ENCODE measurements around the gene EXOSC7.

DNA sequence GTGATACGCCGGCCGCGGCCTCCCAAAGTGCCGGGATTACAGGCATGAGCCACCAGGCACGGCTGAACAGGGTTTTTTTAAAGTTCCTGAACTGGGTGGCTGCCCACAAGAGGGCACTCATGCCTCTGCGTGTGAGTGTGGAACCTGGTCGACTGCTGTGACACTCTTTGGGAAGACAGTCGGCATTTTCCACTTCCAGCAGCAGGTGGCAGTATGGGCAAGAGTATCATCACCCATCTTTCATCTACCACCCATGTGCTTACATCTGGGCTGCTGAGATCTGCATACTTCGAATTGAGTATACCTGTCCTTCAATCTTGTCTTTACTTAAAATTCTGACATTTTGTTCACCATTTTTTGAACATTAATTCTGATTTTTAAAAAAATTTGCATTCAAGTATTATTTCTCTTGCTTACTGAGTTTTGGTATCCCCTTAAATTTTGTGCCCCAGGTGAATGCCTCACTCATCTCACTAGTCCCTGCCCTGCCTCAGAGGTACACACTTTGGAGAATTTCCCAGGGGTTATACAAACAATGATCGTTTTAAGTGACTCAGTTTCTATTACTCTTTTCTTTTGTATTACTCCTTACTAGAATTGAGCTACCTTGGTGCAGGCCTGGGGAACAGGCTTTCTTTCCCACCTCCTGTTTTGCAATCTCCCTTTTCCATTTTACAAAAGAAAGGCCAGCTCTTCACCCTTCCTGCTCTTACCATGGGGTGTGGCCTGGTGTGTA, 61.8 kb downstream of the EXOSC7 start:
- TF ChIP-seq CTCF (IDR thresholded peaks at IDR 0.05; ENCODE audit: insufficient read depth, low read length, poor library complexity, severe bottlenecking) (peak; percentile 92), EZH2phosphoT487 (conservative IDR thresholded peaks at IDR 0.05; ENCODE audit: low read length) (no peak)

Measured in SU-DHL-6 (cell line).